Caco-2 (cell line): Measurements from ENCODE around the gene OLIG2. TPM values are rescaled to one million over a fixed set of nuclear protein-coding genes. Genes with fewer than 3 reads are reported as not detected.

Experiments
- BruUV-seq: library from RNA; stranded (reverse); fragments of 400-500 nt; replicated peaks from 2 replicates; lab custom pipeline; 2021; lab: Mats Ljungman, UMichigan
- CTCF ChIA-PET: fragments of 300-600 bp; sonication (Branson Sonifier 250); formaldehyde crosslinking; loops from one replicate; lab custom pipeline; 2022; ENCODE audit warnings: antibody characterized with exemption; lab: Charles Lee
- POLR2A ChIA-PET: fragments of 300-600 bp; sonication (Branson Sonifier 250); formaldehyde crosslinking; loops from one replicate; lab custom pipeline; 2022; ENCODE audit warnings: antibody characterized with exemption; lab: Charles Lee
- DNase-seq, 2 experiments: peaks; one replicate each; pipeline versions ENCODE4 v3.0.0 to v3.0.0-alpha.2; 2020 to 2022
- H3K27me3 ChIP-seq: replicated peaks from 2 replicates; pipeline ENCODE4 v1.6.0; 2011; ENCODE audit warnings: low read length; ENCODE audit not compliant: control insufficient read depth, insufficient read depth
- H3K36me3 ChIP-seq: 2 replicates; pipeline ENCODE4 v1.5.1; 2011; ENCODE audit warnings: low read length; ENCODE audit not compliant: control insufficient read depth, insufficient read depth
- H3K4me1 ChIP-seq: fragments of 250-450 bp; sonication (Bioruptor Pico); 2 replicates; pipeline ENCODE4 v1.5.1; 2020; ENCODE audit warnings: mild to moderate bottlenecking
- H3K4me3 ChIP-seq: 2 replicates; pipeline ENCODE4 v1.5.1; 2011; ENCODE audit warnings: low read depth, mild to moderate bottlenecking, control low read depth, low read length
- H3K9me3 ChIP-seq: fragments of 250-450 bp; sonication (Bioruptor Pico); 2 replicates; pipeline ENCODE4 v1.5.1; 2020; ENCODE audit warnings: mild to moderate bottlenecking, moderate library complexity
- H3K27ac Mint-ChIP-seq: one replicate; pipeline ENCODE4 v1.8.0; 2022; ENCODE audit warnings: mixed read lengths; ENCODE audit not compliant: unreplicated experiment
- H3K27me3 Mint-ChIP-seq: one replicate; pipeline ENCODE4 v1.8.0; 2022; ENCODE audit warnings: mixed read lengths; ENCODE audit not compliant: insufficient read depth, unreplicated experiment
- H3K36me3 Mint-ChIP-seq: one replicate; pipeline ENCODE4 v1.8.0; 2022; ENCODE audit warnings: mild to moderate bottlenecking, mixed read lengths; ENCODE audit not compliant: insufficient read depth, unreplicated experiment
- H3K4me1 Mint-ChIP-seq: one replicate; pipeline ENCODE4 v1.8.0; 2022; ENCODE audit warnings: low read depth, mixed read lengths; ENCODE audit not compliant: unreplicated experiment
- H3K4me3 Mint-ChIP-seq: one replicate; pipeline ENCODE4 v1.8.0; 2022; ENCODE audit warnings: mild to moderate bottlenecking, moderate library complexity, mixed read lengths; ENCODE audit not compliant: unreplicated experiment
- H3K9me3 Mint-ChIP-seq: one replicate; pipeline ENCODE4 v1.8.0; 2022; ENCODE audit warnings: mixed read lengths; ENCODE audit not compliant: unreplicated experiment
- intact Hi-C: fragments of 100-400 bp; cut with micrococcal nuclease; formaldehyde crosslinking; loops from one replicate; pipeline ENCODE4 v1.10.0; 2022; ENCODE audit not compliant: unreplicated experiment
- total RNA-seq: library from RNA; stranded (reverse); gene quantifications from 2 replicates; pipeline ENCODE4 v1.2.3, GENCODE V29; 2022
- TF ChIP-seq, protein P1 (sequence below), 2 experiments: fragments of 200-600 bp in 1 of 2; IDR thresholded peaks; 1 replicate in 1 of 2; 2 replicates in 1 of 2; pipeline versions ENCODE4 v1.5.1 to v1.8.0; 2011 to 2022; ENCODE audit warnings: antibody characterized with exemption in 1 of 2, control low read depth in 1 of 2, inconsistent platforms in 1 of 2, low read depth in 1 of 2, low read length in 1 of 2, mild to moderate bottlenecking in 1 of 2, moderate library complexity in 1 of 2; ENCODE audit not compliant: insufficient read depth in 1 of 2, severe bottlenecking in 1 of 2, unreplicated experiment in 1 of 2

Gene OLIG2
- total RNA-seq, 1 experiment from 2014 or later, result not detected

GRCh38 chr21:33053951-33054350 is 28.2 kb downstream of the OLIG2 start:
- BruUV-seq, result no TSS peak
- no peak for DNase-seq
- TF ChIP-seq, protein P1, sequence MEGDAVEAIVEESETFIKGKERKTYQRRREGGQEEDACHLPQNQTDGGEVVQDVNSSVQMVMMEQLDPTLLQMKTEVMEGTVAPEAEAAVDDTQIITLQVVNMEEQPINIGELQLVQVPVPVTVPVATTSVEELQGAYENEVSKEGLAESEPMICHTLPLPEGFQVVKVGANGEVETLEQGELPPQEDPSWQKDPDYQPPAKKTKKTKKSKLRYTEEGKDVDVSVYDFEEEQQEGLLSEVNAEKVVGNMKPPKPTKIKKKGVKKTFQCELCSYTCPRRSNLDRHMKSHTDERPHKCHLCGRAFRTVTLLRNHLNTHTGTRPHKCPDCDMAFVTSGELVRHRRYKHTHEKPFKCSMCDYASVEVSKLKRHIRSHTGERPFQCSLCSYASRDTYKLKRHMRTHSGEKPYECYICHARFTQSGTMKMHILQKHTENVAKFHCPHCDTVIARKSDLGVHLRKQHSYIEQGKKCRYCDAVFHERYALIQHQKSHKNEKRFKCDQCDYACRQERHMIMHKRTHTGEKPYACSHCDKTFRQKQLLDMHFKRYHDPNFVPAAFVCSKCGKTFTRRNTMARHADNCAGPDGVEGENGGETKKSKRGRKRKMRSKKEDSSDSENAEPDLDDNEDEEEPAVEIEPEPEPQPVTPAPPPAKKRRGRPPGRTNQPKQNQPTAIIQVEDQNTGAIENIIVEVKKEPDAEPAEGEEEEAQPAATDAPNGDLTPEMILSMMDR (IDR thresholded peaks at IDR 0.05; ENCODE audit: insufficient read depth in 1 of 2, low read depth in 1 of 2, low read length in 1 of 2, severe bottlenecking in 1 of 2, unreplicated experiment in 1 of 2), result no peak
- Histone ChIP-seq H3K4me3 (no peak overlapping the region), H3K36me3 (no peaks in the 10 kb centered on the region), H3K9me3 (no peaks in the 10 kb centered on the region), H3K27me3 (no peaks in the 10 kb centered on the region; the same call in 1 of the 2 replicates), H3K4me1 (no peaks in the 10 kb centered on the region)
- Mint-ChIP-seq H3K9me3 (no peaks in the 10 kb centered on the region), H3K36me3 (no peaks in the 10 kb centered on the region), H3K4me1 (no peaks in the 10 kb centered on the region), H3K27me3 (peaks cover 19% of the 10 kb centered on the region), H3K4me3 (no peak overlapping the region), H3K27ac (no peak overlapping the region)
- intact Hi-C loops, result no loop called here
- ChIA-PET POLR2A (no interaction called here), CTCF (no interaction called here)

- H3K36me3 ChIP-seq, result no peaks in the 10 kb centered on the region
- Mint-ChIP-seq H3K27ac (no peak overlapping the region), H3K4me3 (no peak overlapping the region), H3K36me3 (no peaks in the 10 kb centered on the region), H3K9me3 (no peaks in the 10 kb centered on the region), H3K4me1 (no peaks in the 10 kb centered on the region), H3K27me3 (peaks cover 25% of the 10 kb centered on the region)
- BruUV-seq, result no TSS peak
- ChIA-PET POLR2A (no interaction called here), CTCF (no interaction called here)
- no peaks in the 10 kb centered on the region for H3K9me3 ChIP-seq
- peaks cover 2% of the 10 kb centered on the region for H3K27me3 ChIP-seq
- TF ChIP-seq, protein P1 (IDR thresholded peaks at IDR 0.05; ENCODE audit: insufficient read depth in 1 of 2, low read depth in 1 of 2, low read length in 1 of 2, severe bottlenecking in 1 of 2, unreplicated experiment in 1 of 2), result no peak
- DNase-seq, result no peak
- no peak overlapping the region for H3K4me3 ChIP-seq
- intact Hi-C loops, result no loop called here
- no peaks in the 10 kb centered on the region for H3K4me1 ChIP-seq
Measured at GRCh38 chr21:33055991-33056390, 30.3 kb downstream of the OLIG2 start.

DNA sequence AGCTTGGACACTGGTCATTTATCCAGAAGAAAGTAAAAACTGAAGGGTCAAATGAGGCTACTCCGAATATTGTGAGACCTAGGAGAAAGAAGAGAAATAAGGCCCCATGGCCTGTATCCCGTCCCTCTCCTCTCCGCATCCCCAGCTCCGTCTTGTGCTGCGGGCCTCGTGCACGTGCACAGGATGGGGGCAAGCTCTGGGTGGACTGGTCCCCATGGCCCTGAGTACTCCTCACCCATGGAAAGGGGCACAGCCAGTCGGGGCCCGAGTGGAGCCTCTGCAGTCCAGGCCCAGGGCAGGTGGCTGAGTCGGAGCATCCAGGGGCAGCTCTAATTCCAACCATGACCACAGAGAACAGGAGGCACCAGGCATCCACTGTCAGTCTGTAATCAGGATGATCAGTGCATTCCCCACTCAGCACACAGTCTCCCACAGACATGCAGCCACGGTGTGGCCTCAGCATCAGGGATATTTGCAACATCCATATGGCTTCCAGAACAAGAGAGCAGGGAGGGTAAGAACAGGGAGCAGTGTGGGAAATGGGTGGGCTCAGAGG is 31.7 kb downstream of the OLIG2 start:
- DNase-seq, result no peak
- Mint-ChIP-seq H3K36me3 (no peaks in the 10 kb centered on the region), H3K27ac (no peak overlapping the region), H3K27me3 (peaks cover 26% of the 10 kb centered on the region), H3K4me3 (no peak overlapping the region), H3K9me3 (no peaks in the 10 kb centered on the region), H3K4me1 (no peaks in the 10 kb centered on the region)
- ChIA-PET CTCF (no interaction called here), POLR2A (no interaction called here)
- intact Hi-C loops, result no loop called here
- Histone ChIP-seq H3K36me3 (no peaks in the 10 kb centered on the region), H3K4me3 (no peak overlapping the region), H3K27me3 (peaks cover 2% of the 10 kb centered on the region), H3K4me1 (no peaks in the 10 kb centered on the region), H3K9me3 (no peaks in the 10 kb centered on the region)
- TF ChIP-seq, protein P1 (IDR thresholded peaks at IDR 0.05; ENCODE audit: insufficient read depth in 1 of 2, low read depth in 1 of 2, low read length in 1 of 2, severe bottlenecking in 1 of 2, unreplicated experiment in 1 of 2), result no peak
- no TSS peak for BruUV-seq
